Measurements from ENCODE around the gene MT3. TPM values are rescaled to one million over a fixed set of nuclear protein-coding genes. Genes with fewer than 3 reads are reported as not detected.

MT3 gene
- total RNA-seq, 4 donors from 2014 or later: not detected

- H3K4me1 ChIP-seq: peaks cover 0 to 14% (median 7%) of the 10 kb centered on the region in 4 donors
- peak in 2 of 3 donors; percentile 49 to 56 for DNase-seq
- peak overlapping the region; percentile 75 to 93 (median 84) for H3K27ac ChIP-seq
- no peak overlapping the region for H3K4me3 ChIP-seq
- no peaks in the 10 kb centered on the region for H3K27me3 ChIP-seq
- H3K36me3 ChIP-seq: no peaks in the 10 kb centered on the region
- no peak for TF ChIP-seq POLR2A (IDR thresholded peaks at IDR 0.05)
- TF ChIP-seq, protein P1, sequence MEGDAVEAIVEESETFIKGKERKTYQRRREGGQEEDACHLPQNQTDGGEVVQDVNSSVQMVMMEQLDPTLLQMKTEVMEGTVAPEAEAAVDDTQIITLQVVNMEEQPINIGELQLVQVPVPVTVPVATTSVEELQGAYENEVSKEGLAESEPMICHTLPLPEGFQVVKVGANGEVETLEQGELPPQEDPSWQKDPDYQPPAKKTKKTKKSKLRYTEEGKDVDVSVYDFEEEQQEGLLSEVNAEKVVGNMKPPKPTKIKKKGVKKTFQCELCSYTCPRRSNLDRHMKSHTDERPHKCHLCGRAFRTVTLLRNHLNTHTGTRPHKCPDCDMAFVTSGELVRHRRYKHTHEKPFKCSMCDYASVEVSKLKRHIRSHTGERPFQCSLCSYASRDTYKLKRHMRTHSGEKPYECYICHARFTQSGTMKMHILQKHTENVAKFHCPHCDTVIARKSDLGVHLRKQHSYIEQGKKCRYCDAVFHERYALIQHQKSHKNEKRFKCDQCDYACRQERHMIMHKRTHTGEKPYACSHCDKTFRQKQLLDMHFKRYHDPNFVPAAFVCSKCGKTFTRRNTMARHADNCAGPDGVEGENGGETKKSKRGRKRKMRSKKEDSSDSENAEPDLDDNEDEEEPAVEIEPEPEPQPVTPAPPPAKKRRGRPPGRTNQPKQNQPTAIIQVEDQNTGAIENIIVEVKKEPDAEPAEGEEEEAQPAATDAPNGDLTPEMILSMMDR (IDR thresholded peaks at IDR 0.05): no peak
- no peaks in the 10 kb centered on the region for H3K9me3 ChIP-seq
These were observed 22.0 kb downstream of the MT3 start for GRCh38 chr16:56611281-56611833.

DNA sequence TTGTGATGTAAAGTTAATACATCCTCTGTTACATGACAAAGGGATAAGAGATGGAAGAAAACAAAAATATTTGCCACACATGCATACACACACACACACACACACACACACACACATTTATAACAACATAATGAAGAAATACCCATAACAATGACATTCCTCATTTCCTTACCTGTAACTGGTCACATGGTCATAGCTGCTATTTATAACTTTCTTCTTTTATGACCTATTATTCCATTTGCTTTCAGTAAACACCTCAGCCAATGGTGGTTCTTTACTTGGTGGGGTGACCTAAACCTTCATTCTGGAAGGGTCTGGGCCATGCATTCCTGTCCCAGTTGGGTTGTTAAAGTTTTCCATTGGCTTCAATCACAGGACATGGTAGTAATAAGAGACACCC lies 24.4 kb downstream of the MT3 start:
- Histone ChIP-seq H3K9me3 (no peaks in the 10 kb centered on the region), H3K27me3 (no peaks in the 10 kb centered on the region), H3K4me3 (no peak overlapping the region), H3K27ac (no peak overlapping the region), H3K4me1 (peaks cover 0 to 28% (median 6%) of the 10 kb centered on the region in 4 donors), H3K36me3 (no peaks in the 10 kb centered on the region)
- TF ChIP-seq, protein P1 (IDR thresholded peaks at IDR 0.05): no peak
- no peak for TF ChIP-seq POLR2A (IDR thresholded peaks at IDR 0.05)
- DNase-seq: no peak

- H3K36me3 ChIP-seq: no peaks in the 10 kb centered on the region
- TF ChIP-seq, protein P1 (IDR thresholded peaks at IDR 0.05): no peak
- no peak for TF ChIP-seq POLR2A (IDR thresholded peaks at IDR 0.05)
- DNase-seq: no peak
- no peaks in the 10 kb centered on the region for H3K9me3 ChIP-seq
- H3K27me3 ChIP-seq: no peaks in the 10 kb centered on the region
- no peak overlapping the region for H3K4me3 ChIP-seq
- H3K27ac ChIP-seq: no peak overlapping the region
- H3K4me1 ChIP-seq: peaks cover 0 to 28% (median 4%) of the 10 kb centered on the region in 4 donors
These were observed 25.2 kb downstream of the MT3 start for GRCh38 chr16:56614549-56614991.

- no peaks in the 10 kb centered on the region for H3K36me3 ChIP-seq
- H3K4me1 ChIP-seq: peaks cover 0 to 23% (median 1%) of the 10 kb centered on the region in 4 donors
- H3K27ac ChIP-seq: no peak overlapping the region
- H3K4me3 ChIP-seq: no peak overlapping the region
- H3K27me3 ChIP-seq: no peaks in the 10 kb centered on the region
- no peaks in the 10 kb centered on the region for H3K9me3 ChIP-seq
- TF ChIP-seq, protein P1 (IDR thresholded peaks at IDR 0.05): no peak
- TF ChIP-seq POLR2A (IDR thresholded peaks at IDR 0.05): no peak
- no peak for DNase-seq
These were observed 26.0 kb downstream of the MT3 start for GRCh38 chr16:56615353-56615752.

DNA sequence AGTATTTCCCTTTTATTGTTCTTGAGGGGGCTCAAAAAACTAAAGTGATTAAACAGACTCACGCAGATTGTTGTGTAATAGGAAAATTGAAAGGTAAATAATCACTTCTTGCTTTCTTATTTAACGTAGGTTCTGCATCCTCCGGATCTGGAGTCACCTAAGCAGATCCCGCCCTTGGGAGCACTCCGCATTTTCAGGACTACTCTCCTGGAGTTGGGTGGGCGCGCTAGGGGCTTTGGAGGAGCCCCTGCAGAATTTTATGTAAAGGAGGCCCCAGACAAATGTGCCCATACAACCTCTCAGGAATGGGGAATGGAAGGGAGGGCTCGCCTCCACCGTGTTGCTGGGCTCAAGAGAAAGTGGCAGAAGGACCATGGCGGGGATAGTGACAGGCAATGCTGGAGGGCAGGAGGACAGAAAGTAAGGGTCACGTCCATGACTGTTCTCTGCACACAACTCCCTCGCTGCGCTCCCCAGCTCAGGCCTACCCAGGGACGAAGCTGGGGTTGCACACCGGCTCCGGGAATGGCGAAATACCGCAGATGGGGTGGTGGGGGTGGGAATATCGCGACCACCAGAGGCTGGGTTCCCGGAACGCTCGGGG lies 27.4 kb downstream of the MT3 start:
- TF ChIP-seq POLR2A (IDR thresholded peaks at IDR 0.05): no peak
- TF ChIP-seq, protein P1 (IDR thresholded peaks at IDR 0.05): no peak
- no peak for DNase-seq
- H3K4me3 ChIP-seq: peak overlapping the region; percentile 27 to 55 (median 41)
- H3K9me3 ChIP-seq: no peaks in the 10 kb centered on the region
- H3K4me1 ChIP-seq: peaks cover 0 to 21% (median 0%) of the 10 kb centered on the region in 4 donors
- no peaks in the 10 kb centered on the region for H3K36me3 ChIP-seq
- no peaks in the 10 kb centered on the region for H3K27me3 ChIP-seq
- peak overlapping the region in 2 of 4 donors; percentile 35 to 47 for H3K27ac ChIP-seq

All from Peyer's patch (tissue), 4 donors.